NCI-H82 treated with DMSO at 0.1 percent for 48 hours (cell line): ENCODE results near the gene NOLC1.

Source experiments
- DNase-seq: peaks from one replicate; lab custom pipeline; 2025; ENCODE audit not compliant: unreplicated experiment; lab: John Stamatoyannopoulos, UW

Gene NOLC1

GRCh38 chr10:102200751-102201640, 48.8 kb downstream of the NOLC1 start:
- DNase-seq: no peak

DNA sequence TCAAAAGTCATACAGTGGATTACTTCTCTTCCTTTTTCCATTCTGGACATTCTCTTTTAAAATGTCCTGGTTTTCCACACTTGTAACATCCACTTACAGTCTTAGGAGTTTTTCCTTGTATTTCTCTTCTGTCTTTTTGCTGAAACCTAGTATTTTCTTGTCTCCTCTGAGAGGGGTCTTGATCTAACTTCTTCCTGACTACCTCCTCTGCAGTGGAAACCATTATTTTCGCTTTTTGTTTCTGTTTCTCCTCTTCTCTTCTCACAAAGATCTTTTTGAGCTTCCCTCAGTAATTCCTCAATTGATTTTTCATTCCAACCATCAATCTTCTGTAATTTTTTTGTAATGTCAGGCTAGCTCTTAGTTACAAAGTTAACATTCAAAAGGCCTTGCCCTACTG, 50.2 kb downstream of the NOLC1 start:
- no peak for DNase-seq

- DNase-seq: no peak
These were observed 56.3 kb downstream of the NOLC1 start for GRCh38 chr10:102208311-102209035.

GRCh38 chr10:102211615-102212299, 59.6 kb downstream of the NOLC1 start:
- DNase-seq: no peak
